HG03432 (cell line): Measurements from ENCODE around the gene PRIM1.
"Not testable (repeated sequence)": the region's sequence is repeated elsewhere in the genome, so short reads cannot be mapped to it uniquely, and the experiment has no call there.

Source experiments
- ATAC-seq: cut with Tn5 transposase; IDR thresholded peaks from one replicate; pipeline ENCODE4 v1.9.1; 2021; ENCODE audit warnings: mild to moderate bottlenecking, moderate library complexity; ENCODE audit not compliant: unreplicated experiment

PRIM1 gene

DNA sequence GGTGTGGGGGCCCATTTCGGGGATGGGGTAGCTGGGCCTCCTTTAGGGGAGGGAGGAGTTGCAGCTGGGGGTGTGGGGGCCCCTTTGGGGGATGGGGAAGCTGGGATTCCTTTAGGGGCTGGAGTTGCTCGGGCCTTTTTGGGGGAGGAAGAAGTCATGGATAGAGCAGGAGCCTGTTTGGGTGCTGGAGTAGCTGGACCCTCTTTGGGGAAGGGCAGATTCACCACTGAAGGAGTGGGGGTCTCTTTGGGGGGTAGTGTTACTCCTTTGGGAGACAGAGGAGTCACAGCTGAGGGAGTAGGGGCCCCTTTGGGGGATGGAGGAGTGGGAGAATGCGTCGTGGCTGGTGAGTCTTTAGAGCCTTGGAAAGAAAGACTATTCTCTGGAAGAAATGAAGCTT, 33.5 kb downstream of the PRIM1 start:
- no peak for ATAC-seq

DNA sequence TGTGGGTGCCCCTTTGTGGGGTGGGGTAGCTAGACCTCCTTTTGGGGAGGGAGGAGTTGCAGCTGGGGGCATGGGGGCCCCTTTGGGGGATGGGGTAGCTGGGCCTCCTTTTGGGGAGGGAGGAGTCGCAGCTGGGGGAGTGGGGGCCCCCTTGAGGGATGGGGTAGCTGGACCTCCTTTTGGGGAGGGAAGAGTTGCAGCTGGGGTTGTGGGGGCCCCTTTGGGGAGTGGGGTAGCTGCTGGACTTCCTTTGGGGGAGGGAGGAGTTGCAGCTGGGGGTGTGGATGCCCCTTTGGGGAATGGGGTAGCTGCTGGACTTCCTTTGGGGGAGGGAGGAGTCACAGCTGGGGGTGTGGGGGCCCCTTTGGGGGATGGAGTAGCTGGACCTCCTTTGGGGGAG, 34.0 kb downstream of the PRIM1 start:
- no peak for ATAC-seq

DNA sequence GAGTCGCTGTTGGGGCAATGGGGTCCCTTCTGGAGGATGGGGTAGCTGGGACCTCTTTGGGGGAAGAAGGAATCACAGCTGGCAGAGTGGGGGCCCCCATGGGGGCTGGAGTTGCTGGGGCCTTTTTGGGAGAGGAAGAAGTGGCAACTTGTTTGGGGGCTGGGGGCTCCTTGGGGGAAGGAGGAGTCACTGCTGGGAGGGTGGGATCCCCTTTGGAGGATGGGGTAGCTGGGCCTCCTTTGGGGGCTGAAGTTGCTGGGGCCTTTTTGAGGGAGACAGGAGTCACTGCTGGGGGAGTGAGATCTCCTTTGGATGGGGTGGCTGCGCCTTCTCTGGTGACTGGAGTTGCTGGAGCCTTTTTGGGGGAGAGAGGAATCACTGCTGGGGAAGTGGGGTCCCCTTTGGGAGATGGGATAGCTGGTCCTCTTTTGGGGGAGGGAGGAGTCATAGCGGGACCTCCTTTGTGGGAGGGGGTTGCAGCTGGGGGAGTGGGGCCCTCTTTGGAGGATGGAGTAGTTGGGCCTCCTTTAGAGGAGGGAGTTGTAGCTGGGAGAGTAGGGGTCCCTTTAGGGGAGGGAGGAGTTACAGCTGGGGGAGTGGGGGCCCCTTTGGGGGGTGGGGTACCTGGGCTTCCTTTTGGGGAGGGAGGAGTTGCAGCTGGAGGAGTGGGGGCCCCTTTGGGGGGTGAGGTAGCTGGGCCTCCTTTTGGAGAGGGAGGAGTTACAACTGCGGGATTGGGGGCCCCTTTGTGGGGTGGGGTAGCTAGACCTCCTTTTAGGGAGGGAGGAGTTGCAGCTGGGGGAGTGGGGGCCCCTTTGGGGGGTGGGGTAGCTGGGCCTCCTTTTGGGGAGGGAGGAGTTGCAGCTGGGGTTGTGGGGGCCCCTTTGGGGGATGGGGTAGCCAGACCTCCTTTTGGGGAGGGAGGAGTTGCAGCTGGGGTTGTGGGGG, 34.9 kb downstream of the PRIM1 start:
- ATAC-seq: no peak

- ATAC-seq: no peak
These were observed 35.7 kb downstream of the PRIM1 start for GRCh38 chr12:56716458-56716857.

GRCh38 chr12:56715798-56716197, 36.3 kb downstream of the PRIM1 start:
- ATAC-seq: no peak

DNA sequence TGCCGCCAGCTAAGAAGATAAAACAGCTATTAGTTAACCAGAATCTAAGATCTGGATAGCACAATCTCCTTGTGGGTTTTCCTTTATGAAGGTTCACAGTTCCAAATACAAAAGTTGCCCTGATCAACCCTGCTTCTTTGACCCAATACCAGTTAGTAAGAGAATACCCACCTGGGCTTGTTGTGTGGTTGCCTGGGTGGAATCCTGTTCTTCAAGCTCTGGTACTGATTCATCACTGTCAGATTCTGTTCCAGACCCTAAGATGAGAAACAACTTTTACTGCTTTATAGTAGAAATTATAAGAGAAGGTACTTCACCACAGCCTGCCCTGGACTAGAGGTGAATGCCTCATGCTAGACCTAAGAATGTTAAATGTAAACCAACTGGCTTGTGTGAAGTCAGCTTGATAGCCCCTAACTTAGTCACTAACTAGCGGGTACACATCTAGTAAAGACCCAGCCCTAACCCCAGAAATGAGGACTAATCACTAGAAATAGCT, 37.6 kb downstream of the PRIM1 start:
- no peak for ATAC-seq

GRCh38 chr12:56713345-56713744, 38.8 kb downstream of the PRIM1 start:
- no peak for ATAC-seq

DNA sequence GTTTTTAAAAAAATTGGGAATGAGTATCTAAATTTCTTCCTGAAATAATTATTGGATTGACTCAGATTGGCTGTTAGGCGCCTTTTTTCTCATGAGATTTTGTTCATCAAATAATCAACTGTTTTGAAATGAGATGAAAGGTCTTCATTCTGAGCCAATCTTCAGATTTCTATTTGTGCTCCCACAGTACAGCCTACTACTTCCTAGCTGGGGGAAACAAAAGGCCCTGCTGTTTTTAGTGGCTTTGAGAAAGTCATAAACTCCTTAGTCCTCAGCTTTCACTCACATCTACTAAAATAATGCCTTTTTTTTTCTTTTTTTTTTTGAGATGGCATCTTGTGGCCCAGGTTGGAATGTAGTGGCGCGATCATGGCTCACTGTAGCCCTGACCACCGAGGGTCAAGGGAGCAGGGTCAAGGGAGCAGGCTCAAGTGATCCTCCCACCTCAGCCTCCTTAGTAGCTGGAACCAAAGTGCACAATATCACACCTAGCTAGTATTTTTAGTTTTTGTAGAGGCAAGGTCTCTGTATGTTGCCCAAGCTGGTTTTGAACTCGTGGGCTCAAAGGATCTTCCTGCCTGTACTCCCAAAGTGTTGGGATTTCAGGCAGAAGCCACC, 42.3 kb downstream of the PRIM1 start:
- ATAC-seq: no peak

- not testable (repeated sequence) for ATAC-seq
These were observed 47.6 kb downstream of the PRIM1 start for GRCh38 chr12:56704522-56704921.

DNA sequence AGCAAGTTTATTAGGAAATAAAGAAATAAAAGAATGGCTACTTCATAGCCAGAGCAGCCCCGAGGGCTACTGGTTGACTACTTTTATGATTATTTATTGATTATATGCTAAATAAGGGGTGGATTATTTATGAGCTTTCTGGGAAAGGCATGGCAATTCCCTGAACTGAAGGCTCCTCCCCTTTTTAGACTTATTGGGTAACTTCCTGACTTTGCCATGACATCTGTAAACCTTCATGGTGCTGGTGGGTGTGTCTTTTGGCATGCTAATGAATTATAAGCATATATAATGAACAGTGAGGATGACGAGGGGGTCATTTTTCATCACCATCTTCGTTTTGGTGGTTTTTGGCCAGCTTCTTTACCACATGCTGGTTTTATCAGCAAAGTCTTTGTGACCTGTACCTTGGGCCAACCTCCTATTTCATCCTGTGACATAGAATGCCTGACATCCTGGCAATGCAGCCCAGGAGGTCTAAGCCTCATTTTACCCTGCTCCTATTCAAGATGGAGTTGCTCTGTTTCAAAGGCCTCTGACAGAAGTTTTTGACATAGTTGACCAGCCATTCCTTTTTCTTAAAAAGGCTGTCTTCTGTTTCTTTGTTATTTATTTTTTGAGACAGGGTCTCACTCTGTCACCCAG, 53.0 kb downstream of the PRIM1 start:
- ATAC-seq: no peak

DNA sequence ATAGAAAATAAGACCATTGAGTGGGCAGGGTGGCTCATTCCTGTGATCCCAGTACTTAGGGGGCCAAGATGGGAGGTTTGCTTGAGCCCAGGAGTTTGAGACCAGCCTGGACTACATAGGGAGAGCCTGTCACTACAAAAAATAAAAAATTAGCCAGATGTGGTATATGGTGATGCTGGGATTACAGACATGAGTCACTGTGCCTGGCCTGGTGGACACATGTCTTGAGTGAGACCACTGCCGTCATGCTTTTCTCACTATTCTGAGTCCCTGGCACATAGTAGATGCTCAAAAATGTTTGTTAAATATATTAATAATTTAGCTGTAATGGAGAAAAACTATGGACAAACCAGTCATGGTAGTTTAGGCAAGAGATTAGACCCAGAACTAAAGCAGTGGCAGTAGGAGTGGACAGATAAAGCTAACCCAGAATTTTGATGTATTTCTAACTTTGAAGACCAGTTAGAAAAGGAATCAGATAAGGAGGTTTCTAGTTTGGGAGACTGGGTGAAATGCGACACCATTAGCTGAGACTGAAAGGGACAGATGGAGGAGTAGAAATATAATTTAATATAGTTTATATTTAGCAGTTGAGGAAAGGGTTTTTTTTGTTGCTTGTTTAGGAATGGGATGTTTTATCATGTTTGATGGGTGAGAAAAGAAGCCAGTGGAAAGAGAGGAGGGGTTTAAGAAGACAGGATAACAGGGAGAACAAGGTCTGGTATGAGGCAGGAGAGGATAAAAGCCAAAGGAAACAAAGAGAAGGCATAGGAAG, 56.6 kb downstream of the PRIM1 start:
- ATAC-seq: no peak

- ATAC-seq: no peak
These were observed 58.0 kb downstream of the PRIM1 start for GRCh38 chr12:56694161-56694560.

GRCh38 chr12:56688846-56689109, 63.3 kb downstream of the PRIM1 start:
- ATAC-seq: no peak

DNA sequence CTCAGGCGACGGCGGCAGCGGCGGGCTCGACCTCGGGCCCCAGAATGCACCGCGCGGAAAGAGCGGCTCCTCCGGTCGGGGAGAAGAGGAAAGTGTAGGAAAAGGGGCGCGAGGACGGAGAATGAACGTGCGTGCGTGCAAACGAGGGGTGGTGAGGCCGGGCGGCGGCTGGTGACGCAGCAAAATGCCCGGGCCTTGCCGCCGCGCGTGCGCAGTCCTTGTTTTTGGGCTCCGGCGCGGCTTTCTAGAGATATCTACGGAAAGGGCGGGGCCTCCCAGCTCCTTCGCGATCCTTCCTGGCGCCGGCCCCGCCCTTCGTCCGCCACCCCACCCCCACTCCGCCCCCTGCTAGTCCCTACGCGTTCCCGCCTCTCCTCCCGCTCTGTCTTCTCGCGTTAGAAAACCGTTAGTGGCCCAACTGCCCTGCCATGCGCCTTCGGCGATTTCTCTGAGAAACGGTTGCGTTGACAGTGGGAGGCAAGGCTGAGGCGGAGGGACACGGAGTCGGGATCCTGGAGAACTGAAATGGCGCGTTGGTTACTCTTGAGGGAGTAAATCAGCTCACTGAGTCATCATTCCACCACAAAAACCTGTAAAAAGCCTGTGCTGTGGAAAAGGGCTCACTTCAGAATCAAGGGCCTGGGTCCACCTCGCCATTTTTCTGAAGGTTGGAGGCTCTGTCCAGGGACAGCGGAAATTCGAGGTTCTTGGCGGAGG, 63.8 kb downstream of the PRIM1 start, which contains the start of gene PTGES3:
Gene PTGES3, minus strand, starts transcription at position 156 of the 717 bp plus-strand sequence. CDS start 285 bp downstream, outside the sequence.
- ATAC-seq: peak; percentile 75

- no peak for ATAC-seq
These were observed 64.6 kb downstream of the PRIM1 start for GRCh38 chr12:56687223-56688128.

DNA sequence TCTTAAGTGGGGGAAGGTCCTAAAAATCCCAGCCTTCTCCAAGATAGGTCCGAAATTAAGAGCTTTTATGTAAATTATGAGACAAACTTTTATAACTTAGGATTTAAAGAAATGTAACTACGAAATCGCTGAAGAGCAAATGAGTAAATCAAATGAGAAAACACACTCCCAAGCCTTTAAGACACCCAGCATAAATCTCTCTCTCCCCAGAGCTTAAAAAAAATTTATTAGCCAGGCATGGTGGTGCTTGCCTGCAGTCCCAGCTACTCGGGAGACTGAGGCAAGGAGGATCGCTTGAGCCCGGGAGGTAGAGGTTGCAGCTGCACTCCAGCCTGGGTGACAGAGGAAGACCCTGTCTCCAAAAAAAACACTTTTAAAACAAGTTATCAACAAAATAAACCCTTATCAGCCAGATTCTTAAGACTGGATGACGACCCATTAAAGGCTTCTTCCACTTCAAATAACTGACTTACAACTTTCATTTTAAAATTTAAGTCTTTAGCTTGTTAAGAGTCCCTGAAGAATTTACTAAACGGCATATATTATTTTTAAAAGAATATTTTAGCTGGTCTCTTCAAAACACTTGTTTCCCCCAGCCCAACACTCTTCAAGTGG, 67.3 kb downstream of the PRIM1 start:
- no peak for ATAC-seq

- no peak for ATAC-seq
These were observed 69.8 kb downstream of the PRIM1 start for GRCh38 chr12:56682323-56682722.
